Measurements from ENCODE around the gene NOTO.

NOTO gene

DNA sequence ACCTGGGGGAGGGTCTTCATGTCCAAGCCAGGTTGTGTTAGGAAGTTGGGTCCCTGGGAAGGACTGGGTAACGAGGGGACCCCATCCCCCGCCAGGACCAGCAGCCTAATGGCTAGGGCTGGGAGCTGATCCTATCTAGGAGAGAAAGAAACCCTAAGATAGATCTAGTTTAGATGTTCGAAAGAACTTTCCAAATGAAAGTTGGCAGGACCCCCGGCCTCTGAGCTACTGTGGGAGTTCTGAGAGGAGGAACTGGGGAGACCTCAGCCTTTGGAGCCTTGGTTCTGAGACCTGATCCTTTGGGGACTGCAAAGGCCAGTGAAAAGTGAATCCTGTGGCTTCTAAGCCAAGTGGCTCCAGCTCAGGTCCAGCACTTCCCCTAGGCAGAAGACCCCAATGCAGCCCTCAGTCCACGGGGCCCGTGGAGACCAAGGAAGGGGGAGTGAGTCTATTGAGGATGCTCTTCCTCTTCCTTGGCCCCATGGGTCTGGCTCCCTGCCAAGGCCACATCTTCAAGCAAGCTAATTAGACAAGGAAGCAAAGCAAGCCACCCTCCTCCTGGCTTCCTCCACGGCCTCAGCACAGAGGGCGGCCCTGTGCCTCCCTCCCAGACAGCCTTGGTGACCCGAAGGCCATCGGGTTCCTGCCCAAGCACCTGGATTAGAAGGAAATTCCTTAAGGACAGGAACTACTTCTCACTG lies 55.2 kb downstream of the NOTO start:
- DNase-seq (ENCODE audit: low read depth), result no peak

DNA sequence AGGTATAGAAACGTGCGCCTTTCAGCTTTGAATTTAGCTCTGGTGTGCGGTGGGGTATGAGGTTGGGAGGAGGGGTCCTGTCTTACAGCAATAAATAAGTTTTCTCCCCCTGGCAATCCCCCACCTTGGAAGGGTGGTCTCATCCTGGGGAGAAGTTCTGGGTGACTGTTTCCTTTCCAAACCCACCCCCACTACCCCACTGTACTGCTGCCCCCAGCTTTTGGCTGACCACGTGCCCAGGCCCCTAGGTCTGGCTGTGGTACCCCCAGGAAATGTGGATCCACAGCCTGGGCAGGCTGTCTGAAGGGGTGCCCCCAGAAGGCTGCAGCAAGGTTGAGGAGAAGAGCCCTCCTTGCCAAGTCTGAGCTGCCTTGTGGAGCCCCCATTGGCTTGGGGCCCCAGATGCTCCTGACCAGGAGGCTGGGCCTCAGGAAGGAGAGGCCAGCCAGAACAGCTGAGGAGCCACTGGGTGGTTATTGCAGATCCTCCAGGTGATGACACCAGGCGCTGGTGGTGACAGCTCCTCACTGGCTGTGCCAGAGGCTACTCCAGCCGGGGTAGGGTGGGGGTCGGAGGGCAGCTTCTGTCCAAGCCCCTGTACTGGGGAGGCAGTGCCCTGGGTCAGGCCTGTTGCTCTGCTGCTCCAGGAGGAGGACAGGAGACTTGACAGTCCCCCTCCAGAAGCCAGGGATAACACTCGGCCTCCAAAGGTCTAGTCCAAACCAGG lies 56.0 kb downstream of the NOTO start:
- DNase-seq (ENCODE audit: low read depth), result no peak

DNA sequence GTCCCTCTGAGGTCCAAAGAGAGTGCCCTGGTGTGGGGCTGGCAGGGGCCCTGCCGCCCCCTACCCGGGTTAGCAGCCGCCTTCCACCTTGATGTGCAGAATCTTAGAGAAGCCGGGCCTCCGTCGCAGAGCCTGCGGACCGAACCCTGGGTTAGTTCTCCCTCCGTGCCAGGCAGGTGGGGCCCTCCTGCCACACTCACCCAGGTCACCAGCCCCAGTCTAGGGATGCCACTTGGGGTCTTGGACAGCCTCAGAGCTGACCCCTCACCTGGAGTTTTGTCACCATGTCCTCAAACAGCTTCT lies 56.5 kb downstream of the NOTO start:
- DNase-seq (ENCODE audit: low read depth), result no peak

DNA sequence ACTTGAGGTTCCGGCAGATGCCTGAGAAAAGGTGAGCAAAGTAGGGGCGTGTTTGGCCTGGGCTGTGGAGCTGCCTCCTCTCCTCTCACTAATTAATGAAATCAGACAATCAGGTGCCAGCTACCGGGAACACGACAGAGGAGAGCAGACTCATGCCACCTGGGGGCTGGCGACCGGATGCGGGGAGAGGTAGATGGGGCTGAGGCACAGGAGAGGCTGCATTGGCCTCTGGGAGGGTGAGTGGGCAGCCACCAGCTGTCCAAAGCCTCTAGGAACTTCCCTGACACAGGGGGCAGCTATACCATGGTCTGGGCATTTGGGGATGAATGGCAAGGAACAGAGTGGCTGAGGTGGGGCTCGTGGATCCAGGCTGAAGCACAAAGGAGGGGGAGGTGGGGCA lies 56.9 kb downstream of the NOTO start:
- DNase-seq (ENCODE audit: low read depth), result no peak

DNA sequence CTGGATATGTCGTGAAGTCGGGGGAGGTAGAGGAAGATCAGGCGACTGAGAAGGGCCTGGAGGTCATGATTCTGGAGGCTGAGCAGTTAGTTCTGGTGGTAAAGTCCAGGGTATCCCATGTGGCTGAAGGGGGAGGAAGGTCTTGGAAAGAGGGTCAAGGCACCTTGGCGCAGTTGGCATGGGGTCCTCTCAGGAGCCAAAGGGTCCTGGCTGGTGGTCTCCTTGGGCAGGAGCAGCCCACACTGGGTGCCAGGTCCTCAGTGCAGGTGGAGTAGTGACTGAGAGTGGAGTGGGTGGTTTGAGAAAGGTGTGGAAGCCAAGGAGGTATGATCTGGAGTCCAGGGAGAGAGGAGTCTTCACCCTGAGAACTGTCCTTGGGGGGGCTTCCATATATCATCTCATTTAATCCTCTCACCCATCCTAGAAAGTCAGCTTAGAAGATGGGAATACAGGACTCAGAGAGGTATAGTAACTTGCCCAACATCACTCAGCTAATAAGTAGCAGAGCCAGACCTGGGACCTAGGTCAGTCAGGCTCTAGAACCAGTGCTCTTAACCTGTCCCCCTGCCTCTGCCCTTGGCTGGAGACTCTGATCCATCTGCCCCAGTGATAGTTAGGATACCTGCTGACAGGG lies 57.4 kb downstream of the NOTO start:
- no peak for DNase-seq (ENCODE audit: low read depth)

DNA sequence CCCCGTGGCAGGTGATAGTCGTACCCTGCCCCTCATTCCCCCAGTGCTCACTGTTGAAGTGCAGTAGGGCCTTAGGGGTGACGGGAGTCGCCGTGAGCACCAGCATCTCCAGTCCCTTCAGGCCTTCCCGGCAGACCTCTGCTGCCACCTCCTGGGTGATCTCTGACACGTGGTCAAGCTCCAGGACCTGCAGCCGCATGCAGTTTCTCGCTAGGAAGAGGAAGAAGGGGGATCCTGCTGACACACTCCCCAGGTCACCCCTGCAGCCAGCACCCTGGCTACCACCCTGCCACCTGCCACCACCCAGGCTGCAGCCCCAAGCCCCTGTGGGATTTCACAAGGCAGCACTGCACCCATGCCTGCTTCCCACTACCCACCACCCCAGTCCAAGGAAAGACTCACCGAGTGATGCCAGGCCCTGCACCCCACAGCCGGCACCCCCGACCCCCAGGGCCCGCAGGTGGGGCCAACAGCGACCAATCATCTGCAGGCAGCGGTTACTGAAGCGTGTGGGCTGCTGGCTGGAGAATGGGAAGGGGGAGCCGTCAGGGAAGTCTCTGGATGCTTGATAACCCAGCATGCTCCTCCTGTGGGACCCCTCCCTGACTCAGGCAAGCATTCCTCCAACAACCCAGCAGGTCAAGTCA lies 58.1 kb downstream of the NOTO start:
- no peak for DNase-seq (ENCODE audit: low read depth)
